ENCODE measurements around the gene ANGPTL3. TPM values are rescaled to one million over a fixed set of nuclear protein-coding genes. Genes with fewer than 3 reads are reported as not detected.

Gene ANGPTL3
- total and polyA plus RNA-seq, 2 of the 13 experiments (the other 11 are each of a cell fraction or from before 2014, with no cell fraction given) = 0.40 to 0.51 TPM

- TF ChIP-seq ZNF614 (CRISPR knock-in tag; IDR thresholded peaks at IDR 0.05; ENCODE audit: borderline replicate concordance) = peak; percentile 98
- no peak for TF ChIP-seq MATR3 (CRISPR knock-in tag; IDR thresholded peaks at IDR 0.05)
- no peak for TF ChIP-seq MAZ (IDR thresholded peaks at IDR 0.05; ENCODE audit: borderline replicate concordance, low read depth, low read length)
- TF ChIP-seq MAZ (CRISPR knock-in tag; IDR thresholded peaks at IDR 0.05; ENCODE audit: low read depth) = peak; percentile 63; the same call in 1 of the 2 replicates
- no peak for TF ChIP-seq ZNF367 (CRISPR knock-in tag; IDR thresholded peaks at IDR 0.05; ENCODE audit: borderline replicate concordance)
- peak; percentile 95 for TF ChIP-seq ATF2 (CRISPR knock-in tag; IDR thresholded peaks at IDR 0.05)
- TF ChIP-seq E2F1 (CRISPR knock-in tag; IDR thresholded peaks at IDR 0.05) = no peak
- TF ChIP-seq ARHGAP35 (CRISPR knock-in tag; IDR thresholded peaks at IDR 0.05; ENCODE audit: borderline replicate concordance) = no peak
- TF ChIP-seq ARID2 (CRISPR knock-in tag; IDR thresholded peaks at IDR 0.05; ENCODE audit: borderline replicate concordance) = peak; percentile 67; the same call in 1 of the 2 replicates
- TF ChIP-seq SALL1 (CRISPR knock-in tag; IDR thresholded peaks at IDR 0.05) = peak; percentile 93
- no peak for TF ChIP-seq PHB2 (IDR thresholded peaks at IDR 0.05; ENCODE audit: partially characterized antibody)
- TF ChIP-seq ZFP82 (CRISPR knock-in tag; IDR thresholded peaks at IDR 0.05; ENCODE audit: borderline replicate concordance) = no peak
- TF ChIP-seq HMG20A (CRISPR knock-in tag; IDR thresholded peaks at IDR 0.05; ENCODE audit: borderline replicate concordance) = peak; percentile 91
- no peak for TF ChIP-seq ELF4 (CRISPR knock-in tag; IDR thresholded peaks at IDR 0.05; ENCODE audit: borderline replicate concordance)
- peak; percentile 82 for TF ChIP-seq PHF21A (CRISPR knock-in tag; IDR thresholded peaks at IDR 0.05)
- no peak for TF ChIP-seq SETDB1 (CRISPR knock-in tag; IDR thresholded peaks at IDR 0.05; ENCODE audit: borderline replicate concordance)
- no peak; the same call in 1 of the 2 replicates for TF ChIP-seq NCOA1 (CRISPR knock-in tag; IDR thresholded peaks at IDR 0.05)
- no peak for TF ChIP-seq ZNF274 (CRISPR knock-in tag; IDR thresholded peaks at IDR 0.05)
- TF ChIP-seq RELA (CRISPR knock-in tag; IDR thresholded peaks at IDR 0.05) = no peak
- TF ChIP-seq E2F2 (CRISPR knock-in tag; IDR thresholded peaks at IDR 0.05; ENCODE audit: borderline replicate concordance) = no peak
- TF ChIP-seq FOXJ3 (CRISPR knock-in tag; IDR thresholded peaks at IDR 0.05; ENCODE audit: borderline replicate concordance) = peak; percentile 85; the same call in 1 of the 2 replicates
- no peak for TF ChIP-seq NONO (IDR thresholded peaks at IDR 0.05)
- TF ChIP-seq NONO (CRISPR knock-in tag; conservative IDR thresholded peaks at IDR 0.05) = peak; percentile 79
- peak; percentile 73 for TF ChIP-seq ZMAT3 (CRISPR knock-in tag; conservative IDR thresholded peaks at IDR 0.05)
- peak; percentile 62; the same call in 1 of the 2 replicates for TF ChIP-seq ZMYM3 (CRISPR knock-in tag; IDR thresholded peaks at IDR 0.05)
- peak; percentile 78; the same call in 1 of the 2 replicates for TF ChIP-seq POGK (CRISPR knock-in tag; conservative IDR thresholded peaks at IDR 0.05)
- peak; percentile 83; the same call in 1 of the 3 replicates for TF ChIP-seq MXI1 (IDR thresholded peaks at IDR 0.05; ENCODE audit: borderline replicate concordance, low read depth, low read length)
These were observed 24.6 kb downstream of the ANGPTL3 start (continued) for GRCh38 chr1:62621907-62622306.
